CD1c-positive myeloid dendritic cell (primary cell): ENCODE data around the gene OXT.
"Not testable (repeated sequence)": the region's sequence is repeated elsewhere in the genome, so short reads cannot be mapped to it uniquely, and the experiment has no call there.

Experiments used
- DNase-seq: peaks from one replicate; pipeline ENCODE4 v3.0.0-alpha.2; 2016; ENCODE audit errors: extremely low spot score

The OXT gene

GRCh38 chr20:3047486-3048419 is 23.7 kb upstream of the OXT start:
- peak; percentile 48 for DNase-seq

GRCh38 chr20:3051385-3052019 is 19.9 kb upstream of the OXT start:
- DNase-seq, result no peak

GRCh38 chr20:3059489-3059888 is 11.9 kb upstream of the OXT start:
- no peak for DNase-seq

- not testable (repeated sequence) for DNase-seq
Observed at GRCh38 chr20:3064119-3064518, 7.3 kb upstream of the OXT start.

GRCh38 chr20:3067139-3068014 is 4.0 kb upstream of the OXT start:
- no peak for DNase-seq

GRCh38 chr20:3068075-3068474 is 3.3 kb upstream of the OXT start:
- no peak for DNase-seq

- no peak for DNase-seq
Observed at GRCh38 chr20:3068986-3069900, 2.2 kb upstream of the OXT start.

- DNase-seq, result no peak
Observed at GRCh38 chr20:3070725-3071124, 695 bp upstream of the OXT start.

GRCh38 chr20:3071266-3071609 is 182 bp upstream of the OXT start:
- no peak for DNase-seq

GRCh38 chr20:3072530-3073250 is 1.3 kb downstream of the OXT start:
- DNase-seq, result no peak

- DNase-seq, result not testable (repeated sequence)
Observed at GRCh38 chr20:3073251-3073643, 1.8 kb downstream of the OXT start.

- peak; percentile 62 for DNase-seq
Observed at GRCh38 chr20:3074812-3075211, 3.4 kb downstream of the OXT start.

GRCh38 chr20:3075315-3075714 is 3.9 kb downstream of the OXT start:
- DNase-seq, result not testable (repeated sequence)

GRCh38 chr20:3077618-3078134 is 6.3 kb downstream of the OXT start:
- peak; percentile 24 for DNase-seq

GRCh38 chr20:3080939-3081388 is 9.5 kb downstream of the OXT start:
- no peak for DNase-seq

- DNase-seq, result no peak
Observed at GRCh38 chr20:3081641-3082040, 10.2 kb downstream of the OXT start.

- DNase-seq, result no peak
Observed at GRCh38 chr20:3082306-3082951, 11.0 kb downstream of the OXT start.

GRCh38 chr20:3082955-3083952 is 11.8 kb downstream of the OXT start:
- DNase-seq, result no peak
